Activated T-helper 1 cell treated with Interleukin-2 at 50 U/mL for 16 hours (primary cell): ENCODE results near the gene GLRA2.

ENCODE experiments used
- DNase-seq: peaks from one replicate; pipeline ENCODE4 v3.0.0-alpha.2; 2020; ENCODE audit warnings: low read depth

The GLRA2 gene

GRCh38 chrX:14529290-14529989 is at the start of gene GLRA2:
TSS of gene GLRA2 (plus strand) at chrX:14529536. CDS start at chrX:14530058, 522 bp downstream.
- DNase-seq, result no peak

GRCh38 chrX:14489437-14489836 is 39.9 kb upstream of the GLRA2 start:
- DNase-seq, result no peak

- no peak for DNase-seq
These were observed 37.6 kb upstream of the GLRA2 start for GRCh38 chrX:14491689-14492088.

- DNase-seq, result no peak
These were observed 32.7 kb upstream of the GLRA2 start for GRCh38 chrX:14496674-14497073.

GRCh38 chrX:14497184-14497666 is 32.1 kb upstream of the GLRA2 start:
- DNase-seq, result no peak

- no peak for DNase-seq
These were observed 28.0 kb upstream of the GLRA2 start for GRCh38 chrX:14501327-14501726.

GRCh38 chrX:14504960-14505538 is 24.3 kb upstream of the GLRA2 start:
- DNase-seq, result no peak

GRCh38 chrX:14505648-14506047 is 23.7 kb upstream of the GLRA2 start:
- DNase-seq, result no peak

- DNase-seq, result no peak
These were observed 22.5 kb upstream of the GLRA2 start for GRCh38 chrX:14506866-14507265.

GRCh38 chrX:14508025-14508690 is 21.2 kb upstream of the GLRA2 start:
- DNase-seq, result no peak

- DNase-seq, result no peak
These were observed 19.8 kb upstream of the GLRA2 start for GRCh38 chrX:14509325-14510057.

- DNase-seq, result no peak
These were observed 577 bp upstream of the GLRA2 start for GRCh38 chrX:14528629-14529289.

GRCh38 chrX:14533867-14534266 is 4.5 kb downstream of the GLRA2 start:
- no peak for DNase-seq

- DNase-seq, result no peak
These were observed 16.9 kb downstream of the GLRA2 start for GRCh38 chrX:14546190-14546589.

GRCh38 chrX:14554131-14554715 is 24.9 kb downstream of the GLRA2 start:
- no peak for DNase-seq

GRCh38 chrX:14564058-14564457 is 34.7 kb downstream of the GLRA2 start:
- DNase-seq, result no peak

- DNase-seq, result no peak
These were observed 43.8 kb downstream of the GLRA2 start for GRCh38 chrX:14573161-14573560.

- no peak for DNase-seq
These were observed 51.7 kb downstream of the GLRA2 start for GRCh38 chrX:14581081-14581480.

GRCh38 chrX:14584548-14584947 is 55.2 kb downstream of the GLRA2 start:
- DNase-seq, result no peak

- no peak for DNase-seq
These were observed 60.9 kb downstream of the GLRA2 start for GRCh38 chrX:14590216-14590615.

- no peak for DNase-seq
These were observed 61.5 kb downstream of the GLRA2 start for GRCh38 chrX:14590693-14591424.
